Measurements from ENCODE around the gene TUBA1B.
A peak's percentile ranks its signal among the peaks of the same experiment; 100 is the strongest.
"Not testable (repeated sequence)": the region's sequence is repeated elsewhere in the genome, so short reads cannot be mapped to it uniquely, and the experiment has no call there.

The TUBA1B gene

DNA sequence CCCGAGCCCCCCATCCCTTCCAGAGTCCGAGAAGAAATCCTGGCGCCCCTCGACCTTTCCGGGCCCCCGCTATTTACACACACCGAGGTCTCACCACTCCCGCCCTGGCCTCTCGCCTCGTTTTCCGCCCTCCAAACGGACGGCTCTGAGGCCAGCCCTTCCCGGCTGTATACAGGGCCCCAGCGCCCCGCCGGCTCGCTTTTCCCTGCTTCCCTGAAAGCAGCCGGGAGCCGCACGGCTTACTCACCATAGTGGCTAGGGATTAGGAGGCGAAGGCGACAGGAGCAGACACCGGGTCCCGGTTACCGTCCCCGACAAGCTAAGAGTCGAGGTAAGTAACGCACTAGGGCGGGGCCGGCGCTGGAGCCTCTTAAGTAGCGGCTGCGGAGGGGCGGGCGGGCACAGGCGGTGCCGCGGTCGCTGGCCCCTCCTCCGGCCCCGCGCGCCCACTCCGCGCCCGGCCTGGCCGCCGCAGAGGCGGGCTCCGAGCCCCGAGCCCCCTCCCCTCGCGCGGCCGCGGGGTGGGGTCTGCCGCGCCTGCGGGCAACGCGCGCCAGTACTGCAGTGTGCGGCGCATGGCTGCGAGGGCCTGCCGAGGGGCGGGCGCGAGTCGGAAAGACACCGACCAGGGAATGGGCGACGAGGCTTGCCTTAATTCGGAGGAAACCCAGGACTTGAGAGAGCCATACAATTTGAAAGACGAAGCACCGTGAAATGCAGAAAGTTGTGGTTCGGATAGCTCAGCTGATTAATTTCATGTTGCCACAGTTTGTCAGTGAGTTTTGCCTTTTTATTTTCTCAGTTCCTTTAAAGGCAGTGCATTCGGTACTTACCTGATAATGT lies at the start of gene TUBA1B:
Gene TUBA1B (minus strand): TSS at position 345 of the 843 bp plus-strand sequence. CDS start 95 bp downstream, at position 250.
- Histone ChIP-seq H3K27ac (ENCODE audit: low read length) (peak within 1 kb of the TSS; percentile 97), H3K36me3 (ENCODE audit: control insufficient read depth, low read depth, low read length) (peaks cover 31% of the 10 kb centered on the region), H3K27me3 (ENCODE audit: control insufficient read depth, insufficient read depth, low read length) (peaks cover 5% of the 10 kb centered on the region), H3K4me3 (ENCODE audit: low read length) (peak within 1 kb of the TSS; percentile 99), H3K4me1 (ENCODE audit: control insufficient read depth, low read depth, low read length) (peaks cover 6% of the 10 kb centered on the region), H3K9me3 (ENCODE audit: control insufficient read depth, low read depth, low read length) (no peaks in the 10 kb centered on the region), H3K9ac (ENCODE audit: low read length) (peak within 1 kb of the TSS; percentile 100)

DNA sequence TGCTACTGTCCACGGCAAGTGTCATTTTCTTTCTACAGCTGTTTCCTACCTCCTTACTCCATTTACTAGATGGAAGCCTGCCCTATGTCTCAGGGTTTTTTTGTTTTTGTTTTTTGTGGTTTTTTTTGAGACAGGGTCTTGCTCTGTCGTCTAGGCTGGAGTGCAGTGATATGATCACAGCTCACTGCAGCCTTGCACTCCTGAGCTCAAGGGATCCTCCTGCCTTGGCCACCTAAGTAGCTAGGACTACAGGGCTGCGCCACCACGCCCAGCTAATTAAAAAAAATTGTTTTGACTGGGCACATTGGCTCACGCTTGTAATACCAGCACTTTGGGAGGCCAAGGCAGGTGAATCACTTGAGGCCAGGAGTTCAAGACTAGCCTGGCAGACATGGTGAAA lies 43.0 kb upstream of the TUBA1B start:
- H3K4me3 ChIP-seq (ENCODE audit: low read length): no peak overlapping the region
- H3K4me1 ChIP-seq (ENCODE audit: control insufficient read depth, low read depth, low read length): no peaks in the 10 kb centered on the region
- H3K36me3 ChIP-seq (ENCODE audit: control insufficient read depth, low read depth, low read length): no peaks in the 10 kb centered on the region
- H3K9ac ChIP-seq (ENCODE audit: low read length): no peak overlapping the region
- H3K27me3 ChIP-seq (ENCODE audit: control insufficient read depth, insufficient read depth, low read length): no peaks in the 10 kb centered on the region
- H3K9me3 ChIP-seq (ENCODE audit: control insufficient read depth, low read depth, low read length): no peaks in the 10 kb centered on the region
- no peak overlapping the region for H3K27ac ChIP-seq (ENCODE audit: low read length)

DNA sequence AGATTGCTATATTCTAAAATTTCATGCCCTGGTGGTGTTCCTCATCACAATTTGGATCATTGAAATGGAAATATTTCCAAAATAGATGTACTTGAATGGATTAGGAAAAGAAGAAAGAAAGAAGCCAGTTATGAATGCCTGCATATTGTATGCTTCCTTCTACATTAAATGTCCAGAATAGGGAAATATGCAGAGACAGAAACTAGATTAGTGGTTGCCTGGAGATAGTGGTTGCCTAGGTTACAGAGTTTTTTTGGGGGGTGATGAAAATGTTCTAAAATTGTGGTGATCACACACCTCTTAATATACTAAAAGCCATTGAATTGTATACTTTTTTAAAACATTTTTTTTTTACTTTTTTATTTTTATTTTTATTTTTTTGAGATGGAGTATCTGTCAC lies 39.7 kb upstream of the TUBA1B start:
- Histone ChIP-seq H3K9ac (ENCODE audit: low read length) (no peak overlapping the region), H3K27ac (ENCODE audit: low read length) (no peak overlapping the region), H3K4me1 (ENCODE audit: control insufficient read depth, low read depth, low read length) (no peaks in the 10 kb centered on the region), H3K9me3 (ENCODE audit: control insufficient read depth, low read depth, low read length) (no peaks in the 10 kb centered on the region), H3K4me3 (ENCODE audit: low read length) (no peak overlapping the region), H3K36me3 (ENCODE audit: control insufficient read depth, low read depth, low read length) (no peaks in the 10 kb centered on the region), H3K27me3 (ENCODE audit: control insufficient read depth, insufficient read depth, low read length) (no peaks in the 10 kb centered on the region)

DNA sequence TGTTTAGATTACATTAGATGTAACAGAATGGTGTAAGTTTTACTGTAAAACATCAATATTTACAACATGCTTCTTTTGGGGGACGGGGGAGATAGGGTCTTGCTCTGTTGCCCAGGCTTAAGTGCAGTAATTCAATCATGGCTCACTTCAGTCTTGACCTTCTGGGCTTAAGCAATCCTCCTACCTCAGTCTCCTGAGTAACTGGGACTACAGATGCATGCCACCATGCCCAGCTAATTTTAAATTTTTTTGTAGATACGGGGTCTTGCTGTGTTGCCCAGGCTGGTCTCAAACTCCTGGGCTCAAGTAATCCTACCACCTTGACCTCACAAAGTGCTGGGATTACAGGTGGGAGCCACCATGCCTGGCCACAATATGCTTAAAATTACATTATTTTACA lies 33.9 kb upstream of the TUBA1B start:
- H3K4me3 ChIP-seq (ENCODE audit: low read length): no peak overlapping the region
- no peaks in the 10 kb centered on the region for H3K9me3 ChIP-seq (ENCODE audit: control insufficient read depth, low read depth, low read length)
- H3K27me3 ChIP-seq (ENCODE audit: control insufficient read depth, insufficient read depth, low read length): no peaks in the 10 kb centered on the region
- no peaks in the 10 kb centered on the region for H3K4me1 ChIP-seq (ENCODE audit: control insufficient read depth, low read depth, low read length)
- no peaks in the 10 kb centered on the region for H3K36me3 ChIP-seq (ENCODE audit: control insufficient read depth, low read depth, low read length)
- no peak overlapping the region for H3K27ac ChIP-seq (ENCODE audit: low read length)
- no peak overlapping the region for H3K9ac ChIP-seq (ENCODE audit: low read length)

DNA sequence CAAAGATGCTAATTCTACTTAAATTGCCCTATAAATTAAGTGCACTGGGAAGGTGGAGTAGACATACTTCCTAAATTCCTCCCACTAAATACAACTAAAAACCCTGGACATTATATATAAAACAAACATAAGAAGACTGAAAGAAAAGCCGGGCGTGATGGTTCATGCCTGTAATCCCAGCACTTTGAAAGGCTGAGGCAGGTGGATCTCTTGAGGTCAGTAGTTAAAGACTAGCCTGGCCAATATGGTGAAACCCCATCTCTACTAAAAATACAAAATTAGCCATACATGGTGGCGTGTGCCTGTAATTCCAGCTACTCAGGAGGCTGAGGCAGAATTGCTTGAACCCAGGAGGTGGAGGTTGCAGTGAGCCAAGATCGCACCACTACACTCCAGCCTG lies 30.7 kb upstream of the TUBA1B start:
- not testable (repeated sequence) for H3K9ac ChIP-seq (ENCODE audit: low read length); H3K27me3 ChIP-seq (ENCODE audit: control insufficient read depth, insufficient read depth, low read length); H3K4me1 ChIP-seq (ENCODE audit: control insufficient read depth, low read depth, low read length); H3K27ac ChIP-seq (ENCODE audit: low read length); H3K36me3 ChIP-seq (ENCODE audit: control insufficient read depth, low read depth, low read length); H3K9me3 ChIP-seq (ENCODE audit: control insufficient read depth, low read depth, low read length); H3K4me3 ChIP-seq (ENCODE audit: low read length)

DNA sequence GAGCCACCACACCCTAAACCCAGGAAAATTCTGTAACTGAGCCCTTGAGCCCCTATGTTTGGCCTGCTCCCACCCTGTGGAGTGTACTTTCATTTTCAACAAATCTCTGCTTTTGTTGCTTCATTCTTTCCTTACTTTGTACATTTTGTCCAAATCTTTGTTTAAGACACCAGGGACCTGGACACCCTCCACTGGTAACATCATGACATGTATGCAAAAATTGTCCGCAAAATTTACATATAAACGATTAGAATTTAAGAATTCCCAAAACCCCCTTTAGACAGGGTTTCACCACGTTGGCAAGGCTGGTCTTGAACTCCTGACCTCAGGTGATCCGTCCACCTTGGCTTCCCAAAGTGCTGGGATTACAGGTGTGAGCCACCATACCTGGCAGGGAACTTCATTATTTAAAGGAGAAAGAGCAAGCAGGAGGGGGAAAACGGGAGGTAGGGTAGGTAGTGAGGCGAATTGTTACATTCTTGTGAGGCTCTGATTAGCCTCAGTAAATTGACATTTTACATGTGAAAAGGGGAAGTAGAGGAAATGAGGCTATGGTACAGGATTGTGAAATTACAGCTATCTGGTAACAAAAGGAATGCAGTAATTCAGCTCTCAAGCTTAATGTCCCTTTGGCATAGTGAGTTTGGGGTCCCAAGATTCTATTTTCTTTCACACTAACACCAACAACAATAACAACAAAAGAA lies 30.0 kb upstream of the TUBA1B start:
- no peak overlapping the region for H3K27ac ChIP-seq (ENCODE audit: low read length)
- H3K36me3 ChIP-seq (ENCODE audit: control insufficient read depth, low read depth, low read length): no peaks in the 10 kb centered on the region
- H3K9ac ChIP-seq (ENCODE audit: low read length): no peak overlapping the region
- H3K27me3 ChIP-seq (ENCODE audit: control insufficient read depth, insufficient read depth, low read length): no peaks in the 10 kb centered on the region
- H3K9me3 ChIP-seq (ENCODE audit: control insufficient read depth, low read depth, low read length): no peaks in the 10 kb centered on the region
- H3K4me1 ChIP-seq (ENCODE audit: control insufficient read depth, low read depth, low read length): no peaks in the 10 kb centered on the region
- H3K4me3 ChIP-seq (ENCODE audit: low read length): no peak overlapping the region

DNA sequence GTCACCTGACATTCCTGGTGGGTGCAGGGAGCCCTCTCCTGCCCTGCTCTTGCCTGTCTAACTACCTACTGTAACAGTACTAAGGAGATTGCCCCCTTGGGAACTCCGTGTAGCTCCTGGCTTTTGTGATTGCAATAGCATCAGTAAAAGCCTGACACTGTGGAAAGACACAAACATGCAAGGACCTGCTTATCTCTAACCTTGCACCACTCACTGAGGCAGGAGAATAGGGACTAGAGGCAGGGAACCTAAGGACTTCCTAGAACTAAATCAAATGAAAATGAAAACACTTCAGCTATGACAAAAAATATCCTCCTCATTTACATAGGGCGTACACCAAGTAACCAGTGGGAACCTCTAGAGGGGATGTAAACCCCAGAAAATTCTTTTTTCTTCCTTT lies 29.2 kb upstream of the TUBA1B start:
- no peaks in the 10 kb centered on the region for H3K36me3 ChIP-seq (ENCODE audit: control insufficient read depth, low read depth, low read length)
- H3K9ac ChIP-seq (ENCODE audit: low read length): no peak overlapping the region
- no peaks in the 10 kb centered on the region for H3K4me1 ChIP-seq (ENCODE audit: control insufficient read depth, low read depth, low read length)
- no peaks in the 10 kb centered on the region for H3K9me3 ChIP-seq (ENCODE audit: control insufficient read depth, low read depth, low read length)
- no peak overlapping the region for H3K27ac ChIP-seq (ENCODE audit: low read length)
- H3K27me3 ChIP-seq (ENCODE audit: control insufficient read depth, insufficient read depth, low read length): no peaks in the 10 kb centered on the region
- no peak overlapping the region for H3K4me3 ChIP-seq (ENCODE audit: low read length)

DNA sequence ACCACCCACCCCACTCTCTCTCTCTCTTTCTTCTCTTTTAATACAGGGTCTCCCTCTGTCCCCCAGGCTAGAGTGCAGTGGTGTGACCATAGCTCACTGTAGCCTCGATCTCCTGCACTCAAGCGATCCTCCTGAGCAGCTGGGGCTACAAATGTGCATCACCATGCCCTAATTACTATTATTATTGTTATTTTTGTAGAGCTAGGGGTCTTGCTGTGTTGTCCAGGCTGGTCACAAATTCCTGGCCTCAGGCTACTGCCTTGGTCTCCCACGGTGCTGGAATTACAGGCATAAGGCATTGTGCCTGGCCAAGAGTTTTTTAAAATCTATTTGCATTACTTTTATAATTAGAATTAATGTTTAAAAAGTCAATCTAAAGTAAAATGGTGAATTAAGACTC lies 23.0 kb upstream of the TUBA1B start:
- no peaks in the 10 kb centered on the region for H3K9me3 ChIP-seq (ENCODE audit: control insufficient read depth, low read depth, low read length)
- no peaks in the 10 kb centered on the region for H3K27me3 ChIP-seq (ENCODE audit: control insufficient read depth, insufficient read depth, low read length)
- no peak overlapping the region for H3K4me3 ChIP-seq (ENCODE audit: low read length)
- no peaks in the 10 kb centered on the region for H3K36me3 ChIP-seq (ENCODE audit: control insufficient read depth, low read depth, low read length)
- no peak overlapping the region for H3K9ac ChIP-seq (ENCODE audit: low read length)
- no peak overlapping the region for H3K27ac ChIP-seq (ENCODE audit: low read length)
- H3K4me1 ChIP-seq (ENCODE audit: control insufficient read depth, low read depth, low read length): no peaks in the 10 kb centered on the region

DNA sequence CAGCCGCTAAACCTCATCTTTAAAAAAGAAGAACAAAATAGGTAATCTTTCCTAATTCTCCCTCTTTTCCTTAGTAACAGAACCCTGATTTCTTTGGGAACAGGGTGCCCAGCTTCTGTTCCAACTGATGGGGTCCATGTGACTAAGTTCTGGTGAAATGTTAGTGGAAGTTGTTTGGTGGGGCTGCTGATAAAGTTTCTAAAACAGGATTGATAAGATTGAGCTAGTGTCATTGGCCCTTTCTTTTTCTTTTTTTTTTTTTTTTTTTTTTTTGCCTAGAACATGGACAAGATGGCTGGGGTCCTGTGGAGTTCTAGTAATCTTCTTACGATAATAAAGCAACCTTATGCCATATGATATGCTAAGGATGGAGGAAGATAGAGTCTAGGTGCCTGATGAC lies 16.2 kb upstream of the TUBA1B start:
- H3K4me3 ChIP-seq (ENCODE audit: low read length): no peak overlapping the region
- H3K36me3 ChIP-seq (ENCODE audit: control insufficient read depth, low read depth, low read length): no peaks in the 10 kb centered on the region
- H3K9me3 ChIP-seq (ENCODE audit: control insufficient read depth, low read depth, low read length): no peaks in the 10 kb centered on the region
- H3K27me3 ChIP-seq (ENCODE audit: control insufficient read depth, insufficient read depth, low read length): no peaks in the 10 kb centered on the region
- H3K9ac ChIP-seq (ENCODE audit: low read length): no peak overlapping the region
- H3K27ac ChIP-seq (ENCODE audit: low read length): no peak overlapping the region
- H3K4me1 ChIP-seq (ENCODE audit: control insufficient read depth, low read depth, low read length): no peaks in the 10 kb centered on the region

DNA sequence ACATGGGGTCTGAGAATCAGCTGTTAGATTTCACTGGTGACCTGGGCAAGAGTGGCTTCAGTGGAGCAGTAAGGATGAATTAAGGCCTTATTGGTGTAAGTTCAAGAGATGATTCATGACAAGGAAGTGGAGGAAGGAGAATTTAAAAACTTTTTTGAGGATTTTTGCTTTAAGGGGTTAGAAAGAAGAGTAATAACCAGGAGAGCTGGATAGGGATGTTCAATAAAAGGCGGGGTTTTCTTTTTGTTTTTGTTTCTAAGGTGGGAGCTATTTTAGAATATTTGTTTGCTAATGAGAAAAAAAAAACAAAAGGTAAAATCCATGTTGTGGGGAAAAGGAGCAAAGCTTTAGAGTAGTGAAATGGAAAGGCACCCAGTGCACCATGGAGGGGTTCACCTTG lies 15.2 kb upstream of the TUBA1B start:
- Histone ChIP-seq H3K27me3 (ENCODE audit: control insufficient read depth, insufficient read depth, low read length) (no peaks in the 10 kb centered on the region), H3K36me3 (ENCODE audit: control insufficient read depth, low read depth, low read length) (no peaks in the 10 kb centered on the region), H3K9ac (ENCODE audit: low read length) (no peak overlapping the region), H3K9me3 (ENCODE audit: control insufficient read depth, low read depth, low read length) (no peaks in the 10 kb centered on the region), H3K4me3 (ENCODE audit: low read length) (no peak overlapping the region), H3K27ac (ENCODE audit: low read length) (no peak overlapping the region), H3K4me1 (ENCODE audit: control insufficient read depth, low read depth, low read length) (no peaks in the 10 kb centered on the region)

DNA sequence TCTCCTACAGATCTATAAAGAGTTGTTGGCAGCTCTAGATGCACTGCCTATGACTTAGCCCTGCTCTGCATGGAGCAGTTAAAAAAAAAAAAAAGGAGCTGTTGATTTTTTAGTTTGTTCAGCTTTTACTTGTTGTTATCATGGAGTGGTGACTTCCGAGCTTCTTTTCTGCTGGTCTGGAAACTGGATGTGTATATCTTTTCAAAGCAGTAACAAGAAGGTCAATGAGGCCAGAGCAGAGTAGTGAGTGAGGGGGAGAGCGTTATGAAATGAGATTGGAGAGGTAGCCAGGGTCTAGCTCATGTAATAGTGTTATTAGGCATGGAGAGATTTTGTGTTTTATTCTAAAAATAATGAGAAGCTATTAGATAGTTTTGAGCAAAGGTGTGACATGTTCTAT lies 13.2 kb upstream of the TUBA1B start:
- H3K27me3 ChIP-seq (ENCODE audit: control insufficient read depth, insufficient read depth, low read length): no peaks in the 10 kb centered on the region
- H3K9ac ChIP-seq (ENCODE audit: low read length): no peak overlapping the region
- no peaks in the 10 kb centered on the region for H3K4me1 ChIP-seq (ENCODE audit: control insufficient read depth, low read depth, low read length)
- H3K27ac ChIP-seq (ENCODE audit: low read length): no peak overlapping the region
- H3K9me3 ChIP-seq (ENCODE audit: control insufficient read depth, low read depth, low read length): no peaks in the 10 kb centered on the region
- H3K36me3 ChIP-seq (ENCODE audit: control insufficient read depth, low read depth, low read length): no peaks in the 10 kb centered on the region
- no peak overlapping the region for H3K4me3 ChIP-seq (ENCODE audit: low read length)

DNA sequence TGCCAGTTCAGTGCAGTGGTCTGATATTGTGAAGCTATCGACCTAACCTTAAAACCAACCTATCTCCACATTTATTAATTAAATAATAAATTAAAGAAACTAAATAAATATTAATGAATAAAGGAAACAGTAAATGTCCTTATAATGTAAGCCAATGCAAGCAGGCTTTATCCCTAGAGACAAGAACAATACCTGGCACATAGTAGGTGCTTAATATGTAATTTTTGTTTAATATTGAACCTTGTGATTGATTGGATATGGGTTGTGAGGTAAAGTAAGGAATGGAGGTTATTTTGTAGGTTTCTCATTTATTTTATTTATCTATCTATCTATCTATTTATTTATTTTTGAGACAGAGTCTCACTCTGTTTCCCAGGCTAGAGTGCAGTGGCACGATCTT lies 7.8 kb upstream of the TUBA1B start:
- H3K4me3 ChIP-seq (ENCODE audit: low read length): no peak overlapping the region
- H3K27me3 ChIP-seq (ENCODE audit: control insufficient read depth, insufficient read depth, low read length): no peaks in the 10 kb centered on the region
- H3K9ac ChIP-seq (ENCODE audit: low read length): no peak overlapping the region
- no peaks in the 10 kb centered on the region for H3K4me1 ChIP-seq (ENCODE audit: control insufficient read depth, low read depth, low read length)
- no peak overlapping the region for H3K27ac ChIP-seq (ENCODE audit: low read length)
- H3K36me3 ChIP-seq (ENCODE audit: control insufficient read depth, low read depth, low read length): no peaks in the 10 kb centered on the region
- H3K9me3 ChIP-seq (ENCODE audit: control insufficient read depth, low read depth, low read length): no peaks in the 10 kb centered on the region

Measured in iPS-18a (cell line).